ENCODE measurements around the gene RPL28.
A peak's percentile ranks its signal among the peaks of the same experiment; 100 is the strongest.
"Not testable (repeated sequence)": the region's sequence is repeated elsewhere in the genome, so short reads cannot be mapped to it uniquely, and the experiment has no call there.

Gene RPL28

DNA sequence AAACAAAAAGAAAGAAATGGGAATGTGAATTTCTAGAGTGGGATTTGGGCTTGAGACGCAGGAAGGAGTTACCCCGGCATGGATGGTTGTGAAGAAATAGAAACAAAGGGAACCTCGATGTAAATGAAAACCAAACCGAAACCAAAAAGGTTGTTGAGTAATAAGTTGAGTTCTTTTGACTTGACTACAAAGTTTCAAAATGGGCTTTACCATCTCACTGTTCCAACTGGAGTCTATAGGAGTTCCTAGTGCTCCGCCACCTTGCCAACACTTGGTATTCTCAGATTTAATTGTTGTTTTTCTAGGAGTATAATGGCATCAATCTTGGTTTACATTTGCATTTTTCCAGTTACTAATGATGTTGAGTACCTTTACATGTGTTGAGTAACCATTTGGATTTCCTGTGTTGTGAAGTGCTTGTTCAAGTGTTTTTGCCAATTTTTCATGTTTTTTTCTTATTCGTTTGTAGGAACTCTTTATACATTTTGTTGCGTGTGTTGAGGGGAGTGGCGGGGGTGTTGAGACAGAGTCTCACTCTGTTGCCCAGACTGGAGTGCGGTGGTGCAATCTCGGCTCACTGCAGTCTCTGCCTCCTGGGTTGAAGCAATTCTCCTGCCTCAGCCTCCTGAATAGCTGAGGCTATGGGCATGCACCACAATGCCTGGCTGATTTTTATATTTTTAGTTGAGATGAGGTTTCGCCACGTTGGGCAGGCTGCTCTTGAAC, 12.6 kb downstream of the RPL28 start:
- TF ChIP-seq CTCF (IDR thresholded peaks at IDR 0.05), result no peak
- H3K4me1 Mint-ChIP-seq, result peaks cover 22% of the 10 kb centered on the region
- H3K27ac Mint-ChIP-seq, result peak overlapping the region; percentile 91
- DNase-seq, result no peak
- no peak overlapping the region for H3K4me3 Mint-ChIP-seq
- H3K27me3 Mint-ChIP-seq (ENCODE audit: low read depth, poor library complexity), result peaks cover 3% of the 10 kb centered on the region
- H3K36me3 Mint-ChIP-seq (ENCODE audit: low read depth), result peaks cover 36% of the 10 kb centered on the region
- no peaks in the 10 kb centered on the region for H3K9me3 Mint-ChIP-seq

GRCh38 chr19:55400281-55401087, 14.8 kb downstream of the RPL28 start:
- DNase-seq, result no peak
- peak overlapping the region; percentile 93 for H3K27ac Mint-ChIP-seq
- peaks cover 48% of the 10 kb centered on the region for H3K36me3 Mint-ChIP-seq (ENCODE audit: low read depth)
- peaks cover 6% of the 10 kb centered on the region for H3K27me3 Mint-ChIP-seq (ENCODE audit: low read depth, poor library complexity)
- no peak for TF ChIP-seq CTCF (IDR thresholded peaks at IDR 0.05)
- peak overlapping the region; percentile 15 for H3K4me3 Mint-ChIP-seq
- H3K4me1 Mint-ChIP-seq, result peaks cover 28% of the 10 kb centered on the region
- no peaks in the 10 kb centered on the region for H3K9me3 Mint-ChIP-seq

- peaks cover 37% of the 10 kb centered on the region for H3K4me1 Mint-ChIP-seq
- H3K27me3 Mint-ChIP-seq (ENCODE audit: low read depth, poor library complexity); H3K4me3 Mint-ChIP-seq: not testable (repeated sequence)
These were observed 15.7 kb downstream of the RPL28 start for GRCh38 chr19:55401390-55401789.

GRCh38 chr19:55402509-55402908, 16.8 kb downstream of the RPL28 start:
- H3K9me3 Mint-ChIP-seq, result no peaks in the 10 kb centered on the region
- H3K4me1 Mint-ChIP-seq, result peaks cover 45% of the 10 kb centered on the region
- H3K4me3 Mint-ChIP-seq, result no peak overlapping the region
- no peak for TF ChIP-seq CTCF (IDR thresholded peaks at IDR 0.05)
- no peak for DNase-seq
- peaks cover 57% of the 10 kb centered on the region for H3K36me3 Mint-ChIP-seq (ENCODE audit: low read depth)
- H3K27me3 Mint-ChIP-seq (ENCODE audit: low read depth, poor library complexity), result peaks cover 6% of the 10 kb centered on the region
- H3K27ac Mint-ChIP-seq, result peak overlapping the region; percentile 80

More at GRCh38 chr19:55401390-55401789, 15.7 kb downstream of the RPL28 start:
- H3K27ac Mint-ChIP-seq, result peak overlapping the region; percentile 80
- DNase-seq, H3K9me3 Mint-ChIP-seq: not testable (repeated sequence)
- H3K36me3 Mint-ChIP-seq (ENCODE audit: low read depth), result peaks cover 57% of the 10 kb centered on the region

DNA sequence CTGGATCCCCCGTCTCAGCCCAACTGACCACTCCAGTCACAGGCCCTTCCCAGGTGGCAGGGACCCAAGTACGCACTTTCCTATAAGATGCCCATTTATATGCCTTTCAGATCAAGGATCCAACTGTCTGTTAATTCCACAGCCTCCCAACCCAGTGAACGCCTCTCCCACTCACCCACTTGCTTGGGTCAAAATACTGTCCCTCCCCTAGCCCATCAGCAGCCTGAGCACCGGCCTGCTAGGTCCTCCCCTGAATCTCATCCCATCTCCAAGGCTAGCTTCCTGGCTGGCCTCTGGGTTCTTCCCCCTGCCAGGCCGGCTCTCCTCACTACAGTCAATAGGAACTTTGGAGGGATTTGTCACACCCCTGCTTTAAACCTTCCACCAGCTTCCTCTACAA, 19.9 kb downstream of the RPL28 start:
- Mint-ChIP-seq H3K9me3 (peaks cover 25% of the 10 kb centered on the region), H3K27me3 (ENCODE audit: low read depth, poor library complexity) (peaks cover 16% of the 10 kb centered on the region), H3K27ac (peak overlapping the region; percentile 95), H3K4me1 (peaks cover 41% of the 10 kb centered on the region), H3K4me3 (peak overlapping the region; percentile 90), H3K36me3 (ENCODE audit: low read depth) (peaks cover 62% of the 10 kb centered on the region)
- TF ChIP-seq CTCF (IDR thresholded peaks at IDR 0.05), result no peak
- no peak for DNase-seq

DNA sequence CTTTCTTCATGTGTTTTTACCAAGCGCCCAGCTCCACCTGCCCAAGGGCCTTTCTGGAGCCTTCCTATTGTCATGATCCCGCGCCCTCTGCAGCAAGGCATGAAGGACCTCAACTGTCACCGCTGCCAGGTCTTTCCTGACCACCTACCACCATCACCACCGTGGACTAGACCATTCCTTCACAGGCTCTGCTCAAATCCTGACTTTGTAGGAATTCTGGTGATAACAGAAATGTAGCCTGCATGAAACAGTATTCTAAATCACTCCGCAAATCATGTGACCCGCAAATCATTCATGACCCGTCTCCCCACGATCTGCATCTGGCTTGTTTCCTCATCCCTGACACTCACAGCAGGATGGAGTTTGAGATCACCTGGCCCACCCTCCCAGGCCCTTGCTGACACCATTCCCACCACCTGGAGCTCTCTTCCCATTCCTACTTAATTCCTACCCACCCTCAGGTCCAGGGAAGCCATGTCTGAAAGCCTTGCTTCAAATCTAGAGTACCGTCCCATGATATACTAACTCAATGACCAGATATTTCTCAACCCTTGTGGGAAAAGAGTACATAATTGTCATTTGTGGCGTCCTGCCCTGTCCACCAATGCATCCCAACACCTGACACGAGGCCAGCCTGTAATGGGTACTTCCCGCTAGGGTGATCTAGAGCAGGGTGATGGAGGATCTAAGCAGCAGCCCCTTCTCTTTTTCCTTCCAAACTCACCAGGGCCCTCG, 20.5 kb downstream of the RPL28 start:
- peak overlapping the region; percentile 90 for H3K4me3 Mint-ChIP-seq
- peaks cover 16% of the 10 kb centered on the region for H3K27me3 Mint-ChIP-seq (ENCODE audit: low read depth, poor library complexity)
- peaks cover 30% of the 10 kb centered on the region for H3K9me3 Mint-ChIP-seq
- peaks cover 60% of the 10 kb centered on the region for H3K36me3 Mint-ChIP-seq (ENCODE audit: low read depth)
- H3K27ac Mint-ChIP-seq, result peak overlapping the region; percentile 95
- TF ChIP-seq CTCF (IDR thresholded peaks at IDR 0.05), result no peak
- peaks cover 38% of the 10 kb centered on the region for H3K4me1 Mint-ChIP-seq
- DNase-seq, result no peak
